BJ (cell line): Measurements from ENCODE around the gene GPR146. TPM values are rescaled to one million over a fixed set of nuclear protein-coding genes. Genes with fewer than 3 reads are reported as not detected.

Source experiments
- CTCF ChIA-PET: fragments of 350-600 bp; formaldehyde crosslinking; extraction: SDS; loops from one replicate; lab custom pipeline; 2021; ENCODE audit warnings: antibody characterized with exemption, inconsistent platforms; lab: Yijun Ruan, JAX
- POLR2A ChIA-PET: fragments of 300-600 bp; sonication (Branson Sonifier 250); formaldehyde crosslinking; extraction: SDS; loops from one replicate; lab custom pipeline; 2021; ENCODE audit warnings: antibody characterized with exemption; lab: Charles Lee
- DNase-seq: peaks from one replicate; pipeline ENCODE4 v3.0.0-alpha.2; 2011; ENCODE audit warnings: low read depth
- H3K27me3 ChIP-seq: 2 replicates; pipeline ENCODE4 v1.6.0; 2011; ENCODE audit warnings: low read length; ENCODE audit not compliant: control insufficient read depth, insufficient read depth
- H3K36me3 ChIP-seq: 2 replicates; pipeline ENCODE4 v1.5.1; 2011; ENCODE audit warnings: low read length; ENCODE audit not compliant: control insufficient read depth, insufficient read depth
- H3K4me3 ChIP-seq: 2 replicates; pipeline ENCODE4 v1.5.1; 2011; ENCODE audit warnings: low read depth, mild to moderate bottlenecking, control low read depth, low read length
- polyA plus RNA-seq: library from polyadenylated mRNA; depleted of rRNA; stranded (reverse); fragments of >200 nt; gene quantifications from 2 replicates; pipeline ENCODE4 v1.2.3, GENCODE V29; 2011
- TF ChIP-seq, protein P1 (sequence below): IDR thresholded peaks from 2 replicates; pipeline ENCODE4 v1.5.1; 2011; ENCODE audit warnings: low read depth, mild to moderate bottlenecking, control low read depth, inconsistent platforms, low read length, moderate library complexity; ENCODE audit not compliant: insufficient read depth

Gene GPR146
- polyA plus RNA-seq, 1 experiment: 4.5 TPM

DNA sequence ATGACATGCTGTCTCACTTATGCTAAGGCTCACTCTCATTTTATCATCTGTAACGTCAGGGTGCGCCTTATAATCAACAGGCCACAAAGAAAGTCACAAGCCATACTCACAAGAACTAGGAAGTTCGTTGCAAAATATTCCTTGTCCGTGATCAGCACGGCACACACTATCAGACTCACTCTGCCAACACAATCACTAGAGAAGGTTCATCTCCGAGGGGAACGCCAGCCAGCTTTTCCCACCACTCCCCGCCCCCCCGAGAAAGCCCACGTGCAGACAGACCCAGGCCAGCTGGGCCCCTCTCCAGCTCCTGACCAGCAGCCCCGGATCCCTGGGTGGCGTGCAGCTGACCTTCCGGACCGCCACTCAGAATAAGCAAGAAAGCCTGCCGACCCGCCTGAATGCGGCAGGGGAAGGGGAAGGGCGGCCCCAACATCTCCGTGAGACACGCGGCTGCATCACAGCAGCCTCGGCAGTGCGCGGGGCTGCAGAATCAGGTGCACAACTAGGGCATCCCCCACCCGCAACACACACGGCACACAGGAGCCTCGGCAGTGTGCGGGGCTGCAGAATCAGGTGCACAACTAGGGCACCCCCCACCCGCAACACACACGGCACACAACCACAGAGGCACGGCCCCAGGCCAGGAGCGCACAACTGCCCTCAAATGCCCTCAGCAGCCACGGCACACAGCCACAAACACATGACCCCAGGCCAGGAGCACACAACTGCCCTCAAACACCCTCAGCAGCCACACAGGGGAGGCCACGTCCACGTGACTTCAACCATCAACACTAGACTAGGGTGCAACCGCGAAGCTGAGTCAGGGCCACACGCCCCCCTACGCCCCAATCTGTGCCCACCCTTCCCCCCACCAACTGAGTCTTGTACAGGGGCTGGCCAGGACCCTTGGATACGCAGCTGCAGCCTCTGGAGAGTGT lies 2.5 kb upstream of the GPR146 start:
- TF ChIP-seq, protein P1, sequence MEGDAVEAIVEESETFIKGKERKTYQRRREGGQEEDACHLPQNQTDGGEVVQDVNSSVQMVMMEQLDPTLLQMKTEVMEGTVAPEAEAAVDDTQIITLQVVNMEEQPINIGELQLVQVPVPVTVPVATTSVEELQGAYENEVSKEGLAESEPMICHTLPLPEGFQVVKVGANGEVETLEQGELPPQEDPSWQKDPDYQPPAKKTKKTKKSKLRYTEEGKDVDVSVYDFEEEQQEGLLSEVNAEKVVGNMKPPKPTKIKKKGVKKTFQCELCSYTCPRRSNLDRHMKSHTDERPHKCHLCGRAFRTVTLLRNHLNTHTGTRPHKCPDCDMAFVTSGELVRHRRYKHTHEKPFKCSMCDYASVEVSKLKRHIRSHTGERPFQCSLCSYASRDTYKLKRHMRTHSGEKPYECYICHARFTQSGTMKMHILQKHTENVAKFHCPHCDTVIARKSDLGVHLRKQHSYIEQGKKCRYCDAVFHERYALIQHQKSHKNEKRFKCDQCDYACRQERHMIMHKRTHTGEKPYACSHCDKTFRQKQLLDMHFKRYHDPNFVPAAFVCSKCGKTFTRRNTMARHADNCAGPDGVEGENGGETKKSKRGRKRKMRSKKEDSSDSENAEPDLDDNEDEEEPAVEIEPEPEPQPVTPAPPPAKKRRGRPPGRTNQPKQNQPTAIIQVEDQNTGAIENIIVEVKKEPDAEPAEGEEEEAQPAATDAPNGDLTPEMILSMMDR: no peak
- POLR2A ChIA-PET: no interaction called here
- DNase-seq: no peak
- H3K4me3 ChIP-seq: no peak overlapping the region
- H3K36me3 ChIP-seq: no peaks in the 10 kb centered on the region
- CTCF ChIA-PET: interaction anchor here (2.2 to 7.0 kb wide), 2 partner anchors 24 to 49 kb away, joined by 5 to 55 read pairs; no protein-coding TSS in a partner anchor
- no peaks in the 10 kb centered on the region for H3K27me3 ChIP-seq

DNA sequence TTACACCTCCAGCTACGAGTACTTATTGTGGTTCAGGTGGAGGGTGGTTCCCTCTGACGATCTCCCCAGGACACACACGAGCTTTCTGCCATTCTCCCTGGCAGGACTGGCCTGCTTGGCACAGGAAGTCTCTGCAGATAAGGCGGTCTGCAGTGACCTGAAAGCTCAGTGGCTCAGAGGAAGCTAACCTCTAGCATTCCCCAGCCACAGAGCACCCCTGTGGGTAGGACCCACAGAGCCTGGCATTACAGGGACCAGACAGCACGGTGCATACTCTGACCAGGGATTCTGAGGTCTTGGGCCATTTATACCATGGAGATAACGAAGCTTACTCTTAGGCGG lies 1.9 kb upstream of the GPR146 start:
- no peaks in the 10 kb centered on the region for H3K27me3 ChIP-seq
- no peaks in the 10 kb centered on the region for H3K36me3 ChIP-seq
- no peak for DNase-seq
- no peak overlapping the region for H3K4me3 ChIP-seq
- TF ChIP-seq, protein P1: no peak
- ChIA-PET CTCF (interaction anchor here (2.2 to 7.0 kb wide), 2 partner anchors 23 to 49 kb away, joined by 5 to 55 read pairs; no protein-coding TSS in a partner anchor), POLR2A (no interaction called here)

DNA sequence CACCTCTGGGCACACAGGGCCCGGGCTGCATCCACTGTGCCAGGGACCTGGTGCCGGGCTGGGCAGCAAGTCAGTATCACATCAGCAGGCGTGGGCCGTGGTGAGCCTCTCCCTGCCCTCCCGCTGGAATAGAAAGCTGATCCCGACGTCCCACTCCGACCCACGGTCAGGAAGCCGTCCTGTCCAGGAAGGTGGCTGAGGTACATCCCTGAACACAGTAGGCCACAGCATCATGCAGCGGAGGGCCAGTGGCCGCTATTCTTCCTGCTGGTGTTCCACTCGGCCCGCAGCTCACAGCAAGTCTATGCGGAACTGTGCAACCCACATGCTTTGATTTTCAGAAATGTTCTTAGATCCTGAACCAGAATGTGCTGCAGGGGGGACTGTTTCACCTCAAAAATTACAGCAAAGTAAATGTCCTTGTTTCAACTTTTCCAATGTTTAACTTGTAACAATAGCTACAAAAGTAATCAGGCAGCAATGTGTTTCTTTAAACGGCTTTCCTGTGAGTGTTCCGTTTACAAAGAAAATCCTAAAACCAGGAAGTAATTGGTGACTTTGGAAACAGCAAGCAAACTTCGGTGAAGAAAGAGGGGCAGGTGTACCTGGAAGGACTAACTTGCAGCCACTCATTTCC lies 676 bp upstream of the GPR146 start:
- TF ChIP-seq, protein P1: no peak
- ChIA-PET POLR2A (no interaction called here), CTCF (interaction anchor here (0.9 to 7.0 kb wide), 6 partner anchors 10 to 50 kb away, joined by 3 to 55 read pairs (median 4); no protein-coding TSS in a partner anchor)
- Histone ChIP-seq H3K27me3 (no peaks in the 10 kb centered on the region), H3K4me3 (peak overlapping the region; percentile 26), H3K36me3 (no peaks in the 10 kb centered on the region)
- DNase-seq: no peak

DNA sequence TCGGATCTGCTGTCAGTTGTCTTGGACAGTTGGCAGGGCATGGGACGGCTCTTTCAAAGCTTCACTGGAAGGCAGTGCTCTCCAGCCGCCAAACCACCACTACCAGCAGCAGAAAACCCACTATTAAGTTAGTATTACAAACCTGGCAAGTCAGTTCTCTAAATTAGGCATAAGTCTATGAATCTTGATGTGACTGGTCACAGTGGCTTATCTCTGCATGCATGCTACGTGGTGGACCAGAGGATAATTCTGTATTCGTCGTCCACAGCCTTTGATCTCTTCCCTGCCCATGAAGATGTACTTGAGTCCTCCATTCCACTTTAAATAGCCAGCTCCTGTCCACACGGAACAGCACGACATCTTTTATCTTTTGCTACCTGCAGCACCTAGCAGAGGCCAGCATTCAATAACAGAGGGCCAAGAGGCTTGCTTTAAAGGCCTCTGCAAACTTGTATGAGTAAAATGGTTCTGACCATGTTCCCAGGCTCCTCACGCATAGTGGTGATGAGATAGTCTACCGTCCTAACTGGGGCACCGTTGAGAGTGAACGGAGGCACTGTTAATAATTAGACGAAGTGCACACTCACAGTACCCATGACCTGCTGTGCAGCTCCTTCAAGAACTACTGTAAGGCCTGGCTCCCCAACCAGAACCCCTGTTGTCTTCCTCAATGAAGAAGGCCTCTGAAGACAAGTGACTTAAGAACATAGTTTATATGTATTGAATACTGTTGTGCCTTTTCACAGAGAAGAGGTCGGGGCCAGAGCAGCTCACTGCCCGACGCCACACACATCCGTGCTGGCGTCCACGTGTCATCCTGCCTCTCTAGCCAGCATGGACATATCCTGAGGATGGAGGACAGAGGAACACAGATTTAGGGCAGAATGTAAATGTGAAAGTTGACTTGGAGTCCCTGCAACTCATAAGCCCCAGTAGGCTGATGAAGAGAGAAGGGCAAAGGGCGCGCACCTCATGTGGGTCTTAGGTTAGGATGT lies 1.0 kb downstream of the GPR146 start:
- ChIA-PET POLR2A (no interaction called here), CTCF (interaction anchor here (0.6 to 7.0 kb wide), 10 partner anchors 8 to 90 kb away, joined by 3 to 55 read pairs (median 5); no protein-coding TSS in a partner anchor)
- TF ChIP-seq, protein P1: no peak
- no peaks in the 10 kb centered on the region for H3K27me3 ChIP-seq
- H3K36me3 ChIP-seq: no peaks in the 10 kb centered on the region
- peak overlapping the region; percentile 65 for H3K4me3 ChIP-seq
- no peak for DNase-seq
